ENCODE measurements around the gene CHKA. TPM values are rescaled to one million over a fixed set of nuclear protein-coding genes. Genes with fewer than 3 reads are reported as not detected.

CHKA gene
- total RNA-seq, result 10 to 100 TPM; 72.1 to 92.6 TPM

GRCh38 chr11:68121067-68121899 is at the start of gene CHKA:
CHKA (minus strand) TSS chr11:68121388; CDS start chr11:68121177, 211 bp downstream.
- ATAC-seq (peak; percentile 91), DNase-seq (peak; percentile 93 to 95 (median 94))
- H3K27ac ChIP-seq, result peak within 1 kb of the TSS; percentile 95 to 98 (median 96)
- H3K27me3 ChIP-seq, result no peaks in the 10 kb centered on the region
- intact Hi-C loops (cut with DNase I), result no loop called here
- no peaks in the 10 kb centered on the region for H3K9me3 ChIP-seq
- H3K4me1 ChIP-seq, result peaks cover 65% of the 10 kb centered on the region
- 0% methylated on average over 50 of the region's 107 CpGs; no CpG with 5 or more reads in 1 of the 2 donors for whole genome bisulfite sequencing, 2 donors
- peak within 1 kb of the TSS in 1 of 2 donors; percentile 51 for H3K4me3 ChIP-seq
- TF ChIP-seq POLR2A (IDR thresholded peaks at IDR 0.05) (peak; percentile 81 to 96 (median 85)), CTCF (IDR thresholded peaks at IDR 0.05) (peak in 2 of 7 experiments; percentile 6 to 11)
- no peaks in the 10 kb centered on the region for H3K36me3 ChIP-seq (replicated peaks in 1 of 2; ENCODE audit: insufficient read depth in 1 of 2, low read depth in 2 of 2)

- Histone ChIP-seq H3K36me3 (replicated peaks in 1 of 2; ENCODE audit: insufficient read depth in 1 of 2, low read depth in 2 of 2) (peaks cover 15 to 33% of the 10 kb centered on the region in 2 donors), H3K9me3 (no peaks in the 10 kb centered on the region), H3K4me3 (no peak overlapping the region), H3K4me1 (peaks cover 6% of the 10 kb centered on the region), H3K27me3 (no peaks in the 10 kb centered on the region), H3K27ac (no peak overlapping the region)
- ATAC-seq (no peak), DNase-seq (no peak)
- intact Hi-C loops (cut with DNase I), result no loop called here
- TF ChIP-seq CTCF (IDR thresholded peaks at IDR 0.05), result no peak
- no peak for TF ChIP-seq POLR2A (IDR thresholded peaks at IDR 0.05)
Measured at GRCh38 chr11:68169442-68169841, 48.3 kb upstream of the CHKA start.

GRCh38 chr11:68168694-68169093 is 47.5 kb upstream of the CHKA start:
- 73 to 92% methylated on average over 5 of the region's 5 CpGs for WGBS, 2 donors
- DNase-seq (no peak), ATAC-seq (no peak)

GRCh38 chr11:68167474-68167873 is 46.3 kb upstream of the CHKA start:
- no peak for ATAC-seq
- DNase-seq, result no peak
- no peak overlapping the region for H3K27ac ChIP-seq

More at GRCh38 chr11:68168694-68169093, 47.5 kb upstream of the CHKA start:
- Histone ChIP-seq H3K27me3 (no peaks in the 10 kb centered on the region), H3K4me3 (no peak overlapping the region), H3K27ac (no peak overlapping the region), H3K36me3 (replicated peaks in 1 of 2; ENCODE audit: insufficient read depth in 1 of 2, low read depth in 2 of 2) (peaks cover 15 to 26% of the 10 kb centered on the region in 2 donors), H3K4me1 (peaks cover 6% of the 10 kb centered on the region), H3K9me3 (no peaks in the 10 kb centered on the region)
- intact Hi-C loops (cut with DNase I), result no loop called here
- TF ChIP-seq CTCF (IDR thresholded peaks at IDR 0.05) (no peak), POLR2A (IDR thresholded peaks at IDR 0.05) (no peak)

More at GRCh38 chr11:68167474-68167873, 46.3 kb upstream of the CHKA start:
- 75 to 79% methylated on average over 6 of the region's 6 CpGs for WGBS, 2 donors
- Histone ChIP-seq H3K9me3 (no peaks in the 10 kb centered on the region), H3K27me3 (no peaks in the 10 kb centered on the region), H3K4me3 (no peak overlapping the region), H3K36me3 (replicated peaks in 1 of 2; ENCODE audit: insufficient read depth in 1 of 2, low read depth in 2 of 2) (peaks cover 15 to 19% of the 10 kb centered on the region in 2 donors), H3K4me1 (peaks cover 6% of the 10 kb centered on the region)
- no peak for TF ChIP-seq CTCF (IDR thresholded peaks at IDR 0.05)
- no peak for TF ChIP-seq POLR2A (IDR thresholded peaks at IDR 0.05)
- intact Hi-C loops (cut with DNase I), result no loop called here

Data from body of pancreas (tissue), 4 donors.